Heart right ventricle (tissue), 16 donors: ENCODE data around the gene KDM4D. TPM values are rescaled to one million over a fixed set of nuclear protein-coding genes. Genes with fewer than 3 reads are reported as not detected.

Experiments used
- ATAC-seq, 8 donors: fragments of 200-7000 bp; cut with Tn5 transposase; one replicate each; pipeline ENCODE4 v1.9.1; 2020; ENCODE audit warnings: mild to moderate bottlenecking in 8 of 8, moderate library complexity in 8 of 8, moderate number of reproducible peaks in 1 of 8
- DNase-seq, 2 donors: peaks; one replicate each; pipeline ENCODE4 v3.0.0-alpha.2; 2020
- H3K27ac ChIP-seq, 10 donors: fragments of 200-600 bp; sonication (generic) in 2 of 10; one replicate each; pipeline versions ENCODE4 v1.5.0 to v1.8.0; 2020 to 2022; ENCODE audit warnings: mild to moderate bottlenecking in 3 of 10
- H3K27me3 ChIP-seq, 7 donors: fragments of 200-600 bp; one replicate each; pipeline ENCODE4 v1.8.0; 2021 to 2022; ENCODE audit warnings: mild to moderate bottlenecking in 2 of 7
- H3K36me3 ChIP-seq, 9 donors: fragments of 200-600 bp; sonication (generic) in 1 of 9; one replicate each; pipeline versions ENCODE4 v1.5.0 to v1.8.0; 2020 to 2022; ENCODE audit warnings: mild to moderate bottlenecking in 2 of 9
- H3K4me1 ChIP-seq, 9 donors: fragments of 200-600 bp; sonication (generic) in 1 of 9; one replicate each; pipeline versions ENCODE4 v1.5.0 to v1.8.0; 2020 to 2022; ENCODE audit warnings: mild to moderate bottlenecking in 4 of 9
- H3K4me3 ChIP-seq, 10 donors: fragments of 200-600 bp; sonication (generic) in 2 of 10; one replicate each; pipeline versions ENCODE4 v1.5.0 to v1.8.0; 2020 to 2022; ENCODE audit warnings: mild to moderate bottlenecking in 7 of 10, moderate library complexity in 2 of 10
- H3K9me3 ChIP-seq, 11 donors: fragments of 200-600 bp in 10 of 11; sonication (generic) in 2 of 11; one replicate each; pipeline versions ENCODE4 v1.5.0 to v1.8.0; 2013 to 2022; ENCODE audit warnings: mild to moderate bottlenecking in 2 of 11, control low read depth in 1 of 11, moderate library complexity in 1 of 11
- CTCF ChIP-seq, 9 donors: fragments of 200-600 bp; sonication (generic) in 2 of 9; IDR thresholded peaks; one replicate each; pipeline versions ENCODE4 v1.5.0 to v1.8.0; 2021 to 2022; ENCODE audit warnings: antibody characterized with exemption in 9 of 9, mild to moderate bottlenecking in 5 of 9, moderate library complexity in 1 of 9
- WGBS, 2 donors: extraction: QIAGEN DNeasy Blood & Tissue Kit; methylation state at CpG; one replicate each; pipeline ENCODE4 v1.1.7; 2013; ENCODE audit warnings: inconsistent platforms in 1 of 2; 5-methylcytosine and 5-hydroxymethylcytosine counted together
- intact Hi-C, 10 donors: fragments of 100-400 bp; cut with DNase I; formaldehyde crosslinking; loops; one replicate each; pipeline versions ENCODE4 v1.11.1 to v1.14.2; 2022
- long read RNA-seq, 3 donors: library from polyadenylated mRNA; unstranded; transcript quantifications; one replicate each; pipeline ENCODE4 v2.0.0, GENCODE V29; 2020 to 2021
- polyA plus RNA-seq, 2 donors: library from polyadenylated mRNA; stranded (reverse); fragments of 200-250 nt; gene quantifications; one replicate each; pipeline ENCODE4 v1.2.3, GENCODE V29; 2013
- total RNA-seq, 10 donors: library from RNA; stranded (reverse); fragmentation: NEBNext Ultra II Directional in 3 of 10; extraction: Animal tissue kit (Norgen Biotek cat#: 25700) in 3 of 10; gene quantifications; one replicate each; pipeline versions ENCODE4 v1.2.1 to v1.2.4, GENCODE V29; 2021 to 2023
- donor health status: Arrhythmogenic right ventricular cardiomyopathy.
- donor health status: ischemic (EF 13 %, LVEDD 7.1; RV severe dilation, severe dysfunction).
- donor health status: healthy with polysubstance abuse.
- donor health status: DM: no; HTN: yes; CAD: no.
- donor health status: DM: no; HTN: no; CAD: no.
- donor health status: ischemic (EF 25% LVEDD 6.9; RV normal size, moderate dysfunction).
- donor health status: ischemic (EF 25% LVEDD 5.7; RV mildly dilated, moderate dysfunction).
- donor health status: healthy.
- donor health status: DM: yes; HTN: yes; CAD: no.
- donor health status: Ischemic cardiomyopathy.
- donor health status: ischemic (EF 35%, LVEDD 5.7; RV mildly dilated, moderate dysfunction).
- donor health status: nonischemic (EF 11% LVEDD 7.7; RV severe dilation, severe dysfunction).
- donor health status: DM: yes; HTN: yes; CAD: no.
- donor health status: PGD.
- donor health status: ischemic (EF 29% LVEDD 5.4; RV normal size, mild dysfunction).
- donor health status: nonischemic (EF 23%, LVEDD 6.1; RV moderate dilation, normal function).

The KDM4D gene
- total RNA-seq (1 to 10 TPM in 6 of 10 donors, under 1 TPM in 4; 0.79 to 1.3 (median 1.0) TPM), polyA plus RNA-seq (under 1 TPM; 0.22 to 0.57 TPM)
- long read RNA-seq, donor 1, partial matches to known transcripts, result 0 of 2 reads
- long read RNA-seq, donor 1, other reads (novel, unspliced or antisense), result 0 of 2 reads
- long read RNA-seq, donor 2, partial matches to known transcripts, result 0 of 1 reads
- long read RNA-seq, donor 2, other reads (novel, unspliced or antisense), result 0 of 1 reads
- long read RNA-seq, donor 3, transcript KDM4D-201 (3 exons, 2,978 nt), result major isoform, 5 of 6 reads
- long read RNA-seq, donor 3, partial matches to known transcripts, result 0 of 6 reads
- long read RNA-seq, donor 3, other reads (novel, unspliced or antisense), result 0 of 6 reads

DNA sequence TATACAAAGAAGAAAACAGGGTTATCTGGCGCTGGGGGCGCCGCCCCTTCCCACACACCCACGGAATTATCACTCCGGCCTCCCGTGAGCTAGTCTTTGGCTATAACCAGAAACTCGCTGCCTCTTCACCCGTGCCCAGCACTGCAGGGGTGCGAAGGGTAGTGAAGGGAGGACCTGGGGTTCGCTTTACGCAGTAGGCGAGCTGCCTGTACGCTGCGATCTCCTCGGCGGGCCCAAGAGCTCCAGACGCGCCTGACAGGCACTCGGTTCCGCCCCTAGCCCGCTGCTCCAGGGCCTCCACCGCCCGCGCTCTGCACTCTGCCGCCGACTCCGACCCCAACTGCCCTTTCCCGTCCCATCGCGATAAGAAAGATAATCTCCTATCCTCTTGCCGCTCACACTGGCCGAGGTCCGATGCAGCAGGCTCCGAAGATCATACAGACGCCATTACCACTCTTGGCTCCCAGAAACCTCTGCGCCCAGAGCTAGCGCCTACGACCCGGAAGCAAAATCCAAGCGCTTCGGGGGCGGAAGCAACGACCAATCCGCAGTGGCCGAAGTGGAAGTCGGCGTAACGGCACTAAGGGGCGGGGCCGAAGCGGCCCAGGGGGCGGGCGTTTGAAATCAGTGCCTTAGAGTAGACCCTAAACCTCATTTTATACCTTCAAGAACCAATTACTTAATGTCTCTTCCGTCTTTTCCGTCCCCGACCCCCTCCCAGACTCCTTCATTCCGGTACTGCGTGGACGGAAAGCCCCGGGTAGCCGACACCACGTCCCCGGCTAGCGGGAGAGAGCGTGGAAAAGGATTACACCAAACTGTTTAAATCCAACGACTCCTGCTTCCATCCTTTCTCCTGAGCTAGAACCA is at the start of gene KDM4D, which contains the start of gene CWC15:
TSS of gene KDM4D (plus strand) at position 611 of the 870 bp plus-strand sequence. CDS start 23,664 bp downstream, outside the sequence.
TSS of gene CWC15 (minus strand) at position 458 of the 870 bp plus-strand sequence. CDS start 1,371 bp downstream, outside the sequence.
- Histone ChIP-seq H3K27me3 (no peaks in the 10 kb centered on the region), H3K4me3 (peak within 1 kb of the TSS; percentile 67 to 97 (median 84)), H3K9me3 (no peaks in the 10 kb centered on the region), H3K4me1 (peaks cover 2 to 26% (median 15%) of the 10 kb centered on the region in 9 donors), H3K36me3 (peaks cover 0 to 38% (median 33%) of the 10 kb centered on the region in 9 donors), H3K27ac (peak within 1 kb of the TSS in 9 of 10 donors; percentile 56 to 88 (median 81))
- ATAC-seq (peak; percentile 100), DNase-seq (peak; percentile 94 to 96)
- 0% methylated on average over 65 to 66 of the region's 66 CpGs for WGBS, 2 donors
- TF ChIP-seq CTCF (IDR thresholded peaks at IDR 0.05), result no peak
- intact Hi-C loops, result loop anchor here in 6 of 10 donors (5.0 to 10.0 kb wide), 7 partner anchors 94 to 811 kb away; partner anchors contain the start of genes SRSF8 (in 3 of the 6) and FAM76B (in 1 of the 6)

- Histone ChIP-seq H3K27ac (peak overlapping the region in 2 of 10 donors; percentile 85 to 90), H3K27me3 (no peaks in the 10 kb centered on the region), H3K4me1 (peaks cover 10 to 52% (median 40%) of the 10 kb centered on the region in 9 donors), H3K36me3 (no peaks in the 10 kb centered on the region), H3K9me3 (no peaks in the 10 kb centered on the region), H3K4me3 (no peak overlapping the region)
- intact Hi-C loops, result no loop called here
- WGBS, 2 donors, result 53 to 55% methylated on average over 6 of the region's 6 CpGs
- no peak for DNase-seq
- no peak for TF ChIP-seq CTCF (IDR thresholded peaks at IDR 0.05)
- ATAC-seq, result no peak
Observed at GRCh38 chr11:94924171-94924572, 49.3 kb upstream of the KDM4D start.

DNA sequence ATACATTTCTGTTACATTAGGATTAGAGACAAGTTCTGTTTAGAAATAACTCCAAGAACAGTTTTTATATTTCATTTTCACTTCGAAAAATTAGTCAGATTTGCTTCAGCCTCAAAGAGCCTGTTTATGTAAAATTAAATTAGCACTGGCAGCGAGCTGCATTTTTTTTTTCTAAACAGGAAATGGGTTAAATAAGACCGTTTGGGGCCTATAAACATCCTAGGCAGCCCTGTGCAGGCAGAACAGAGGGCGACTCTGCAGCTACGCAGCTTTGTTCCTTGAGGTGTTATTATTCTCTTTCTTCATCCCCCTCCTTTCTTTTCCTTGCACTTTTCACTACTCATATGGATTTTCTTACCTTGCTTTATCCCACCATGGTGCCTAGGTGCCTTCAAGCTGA is 48.9 kb upstream of the KDM4D start:
- Histone ChIP-seq H3K4me3 (no peak overlapping the region), H3K9me3 (no peaks in the 10 kb centered on the region), H3K27ac (peak overlapping the region in 7 of 10 donors; percentile 15 to 90 (median 64)), H3K27me3 (no peaks in the 10 kb centered on the region), H3K36me3 (no peaks in the 10 kb centered on the region), H3K4me1 (peaks cover 10 to 56% (median 40%) of the 10 kb centered on the region in 9 donors)
- no peak for DNase-seq
- ATAC-seq, result no peak
- intact Hi-C loops, result no loop called here
- WGBS, 2 donors, result 44 to 57% methylated on average over 5 of the region's 5 CpGs
- no peak for TF ChIP-seq CTCF (IDR thresholded peaks at IDR 0.05)
